Glomerular endothelial cell (primary cell): ENCODE data around the gene HHATL. TPM values are rescaled to one million over a fixed set of nuclear protein-coding genes. Genes with fewer than 3 reads are reported as not detected.
A peak's percentile ranks its signal among the peaks of the same experiment; 100 is the strongest.

Source experiments
- DNase-seq: peaks from one replicate; pipeline ENCODE4 v3.0.0-alpha.2; 2011; ENCODE audit warnings: low read depth, low spot score; ENCODE audit errors: extremely low read depth
- total RNA-seq: library from RNA; depleted of rRNA; stranded (reverse); fragments of >200 nt; gene quantifications from 2 replicates; pipeline ENCODE4 v1.2.3, GENCODE V29; 2015

HHATL gene
- total RNA-seq, 1 donor from 2014 or later: not detected

- DNase-seq: no peak
Observed at GRCh38 chr3:42685891-42686820, 16.4 kb downstream of the HHATL start.

GRCh38 chr3:42685363-42685881, 17.2 kb downstream of the HHATL start, which contains the start of gene KLHL40:
KLHL40 (plus strand) TSS chr3:42685537; CDS start chr3:42685619, 82 bp downstream.
- no peak for DNase-seq

GRCh38 chr3:42684632-42685362, 17.8 kb downstream of the HHATL start:
- no peak for DNase-seq

GRCh38 chr3:42683875-42684598, 18.6 kb downstream of the HHATL start:
- peak; percentile 37 for DNase-seq

- no peak for DNase-seq
Observed at GRCh38 chr3:42682301-42683070, 20.1 kb downstream of the HHATL start.

- no peak for DNase-seq
Observed at GRCh38 chr3:42681361-42682038, 21.1 kb downstream of the HHATL start.

GRCh38 chr3:42680806-42681205, 21.8 kb downstream of the HHATL start:
- DNase-seq: no peak

GRCh38 chr3:42680271-42680670, 22.3 kb downstream of the HHATL start:
- DNase-seq: no peak

GRCh38 chr3:42678447-42678846, 24.2 kb downstream of the HHATL start:
- no peak for DNase-seq

- no peak for DNase-seq
Observed at GRCh38 chr3:42675909-42676308, 26.7 kb downstream of the HHATL start.

- no peak for DNase-seq
Observed at GRCh38 chr3:42674146-42674545, 28.5 kb downstream of the HHATL start.

GRCh38 chr3:42673082-42673481, 29.5 kb downstream of the HHATL start:
- no peak for DNase-seq

- DNase-seq: no peak
Observed at GRCh38 chr3:42672515-42672914, 30.1 kb downstream of the HHATL start.

- no peak for DNase-seq
Observed at GRCh38 chr3:42670670-42671069, 31.9 kb downstream of the HHATL start.

- no peak for DNase-seq
Observed at GRCh38 chr3:42670051-42670576, 32.5 kb downstream of the HHATL start.

- no peak for DNase-seq
Observed at GRCh38 chr3:42668793-42669217, 33.8 kb downstream of the HHATL start.

GRCh38 chr3:42668413-42668760, 34.2 kb downstream of the HHATL start:
- no peak for DNase-seq

- DNase-seq: no peak
Observed at GRCh38 chr3:42667523-42668412, 34.8 kb downstream of the HHATL start.
